ENCODE data around the gene TFDP2.

The TFDP2 gene

DNA sequence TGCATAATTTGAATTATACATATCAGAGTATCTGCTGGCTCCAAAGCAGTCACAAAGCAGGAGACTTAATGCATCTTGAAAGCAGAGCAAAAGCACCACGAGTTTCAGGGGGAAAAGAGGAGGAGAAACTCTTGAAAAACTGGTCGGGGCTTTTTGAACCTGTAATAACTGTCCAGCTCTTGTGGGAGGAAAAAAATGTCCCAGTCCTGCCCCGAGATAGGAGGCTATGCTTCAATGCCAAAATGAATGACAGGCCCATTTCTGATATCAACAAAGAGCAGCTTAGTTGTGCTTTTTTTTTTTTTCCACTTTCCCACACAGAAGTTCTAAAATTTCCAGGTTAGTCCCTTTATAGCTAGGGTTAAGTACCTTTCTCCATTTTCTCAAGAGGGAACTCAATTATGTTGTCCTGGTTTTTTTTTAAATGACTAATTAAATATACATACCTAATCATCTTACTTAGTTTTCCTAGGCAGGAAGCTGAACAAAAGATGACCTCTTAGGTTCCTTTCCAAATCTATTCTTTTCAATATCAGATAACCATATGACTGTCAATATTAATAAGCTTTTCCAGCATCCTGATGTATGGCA is 120.2 kb downstream of the TFDP2 start:
- Histone ChIP-seq H2AFZ (ENCODE audit: low read length) (no peak overlapping the region), H3K9me3 (ENCODE audit: insufficient read depth, low read depth, low read length) (no peaks in the 10 kb centered on the region), H3K4me3 (ENCODE audit: low read length, poor library complexity, severe bottlenecking) (peak overlapping the region; percentile 73), H3K36me3 (ENCODE audit: insufficient read depth, low read length) (no peaks in the 10 kb centered on the region), H3K4me1 (ENCODE audit: insufficient read depth, low read length, poor library complexity, severe bottlenecking) (peaks cover 20% of the 10 kb centered on the region), H3F3A (ENCODE audit: low read depth) (peaks cover 5% of the 10 kb centered on the region; the same call in 1 of the 2 replicates), H3K4me2 (ENCODE audit: low read depth, low read length, poor library complexity, severe bottlenecking) (peak overlapping the region; percentile 72), H4K20me1 (ENCODE audit: insufficient read depth, low read length, poor library complexity, severe bottlenecking) (peaks cover 23% of the 10 kb centered on the region), H3K27me3 (ENCODE audit: insufficient read depth, low read length, poor library complexity, severe bottlenecking) (no peaks in the 10 kb centered on the region), H3K9me2 (replicated peaks; ENCODE audit: low read depth, low read length) (no peaks in the 10 kb centered on the region), H3K9ac (ENCODE audit: low read depth, low read length, poor library complexity, severe bottlenecking) (no peak overlapping the region), H3K79me2 (ENCODE audit: insufficient read depth, low read length) (peaks cover 39% of the 10 kb centered on the region)
- TF ChIP-seq EZH2phosphoT487 (IDR thresholded peaks at IDR 0.05; ENCODE audit: borderline replicate concordance), result no peak

DNA sequence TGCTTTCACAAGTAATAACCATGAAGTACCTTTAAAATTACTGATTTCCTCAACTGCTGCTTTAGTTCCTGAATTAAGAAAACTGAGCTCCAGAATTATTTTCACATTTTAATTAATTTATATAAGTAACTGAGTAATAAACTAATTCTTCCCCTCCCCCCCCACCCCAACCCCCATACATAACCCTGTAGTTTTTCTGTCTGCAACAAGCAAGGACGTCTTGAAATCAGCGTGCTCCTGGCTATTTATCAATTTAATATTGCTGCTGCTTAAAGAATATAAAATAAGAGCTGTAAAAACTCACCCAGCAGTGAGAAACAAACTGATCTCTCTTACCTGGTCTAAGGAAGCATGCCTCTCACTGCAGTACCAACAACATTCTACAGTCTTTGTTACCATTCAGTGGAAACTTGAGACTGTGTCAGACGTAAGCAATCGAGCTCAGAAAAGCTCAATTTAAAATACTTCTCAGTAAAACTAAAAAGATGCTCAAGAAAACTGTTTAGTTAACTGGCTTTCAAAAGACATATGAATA is 121.0 kb downstream of the TFDP2 start:
- H2AFZ ChIP-seq (ENCODE audit: low read length), result no peak overlapping the region
- H3K79me2 ChIP-seq (ENCODE audit: insufficient read depth, low read length), result peaks cover 47% of the 10 kb centered on the region
- peaks cover 28% of the 10 kb centered on the region for H3K4me1 ChIP-seq (ENCODE audit: insufficient read depth, low read length, poor library complexity, severe bottlenecking)
- peaks cover 5% of the 10 kb centered on the region; the same call in 1 of the 2 replicates for H3F3A ChIP-seq (ENCODE audit: low read depth)
- no peaks in the 10 kb centered on the region for H3K27me3 ChIP-seq (ENCODE audit: insufficient read depth, low read length, poor library complexity, severe bottlenecking)
- H3K4me3 ChIP-seq (ENCODE audit: low read length, poor library complexity, severe bottlenecking), result peak overlapping the region; percentile 73
- H4K20me1 ChIP-seq (ENCODE audit: insufficient read depth, low read length, poor library complexity, severe bottlenecking), result peaks cover 30% of the 10 kb centered on the region
- H3K9ac ChIP-seq (ENCODE audit: low read depth, low read length, poor library complexity, severe bottlenecking), result peak overlapping the region; percentile 75
- H3K4me2 ChIP-seq (ENCODE audit: low read depth, low read length, poor library complexity, severe bottlenecking), result peak overlapping the region; percentile 72
- no peaks in the 10 kb centered on the region for H3K9me2 ChIP-seq (replicated peaks; ENCODE audit: low read depth, low read length)
- no peaks in the 10 kb centered on the region for H3K9me3 ChIP-seq (ENCODE audit: insufficient read depth, low read depth, low read length)
- no peak for TF ChIP-seq EZH2phosphoT487 (IDR thresholded peaks at IDR 0.05; ENCODE audit: borderline replicate concordance)
- TF ChIP-seq, protein P1, sequence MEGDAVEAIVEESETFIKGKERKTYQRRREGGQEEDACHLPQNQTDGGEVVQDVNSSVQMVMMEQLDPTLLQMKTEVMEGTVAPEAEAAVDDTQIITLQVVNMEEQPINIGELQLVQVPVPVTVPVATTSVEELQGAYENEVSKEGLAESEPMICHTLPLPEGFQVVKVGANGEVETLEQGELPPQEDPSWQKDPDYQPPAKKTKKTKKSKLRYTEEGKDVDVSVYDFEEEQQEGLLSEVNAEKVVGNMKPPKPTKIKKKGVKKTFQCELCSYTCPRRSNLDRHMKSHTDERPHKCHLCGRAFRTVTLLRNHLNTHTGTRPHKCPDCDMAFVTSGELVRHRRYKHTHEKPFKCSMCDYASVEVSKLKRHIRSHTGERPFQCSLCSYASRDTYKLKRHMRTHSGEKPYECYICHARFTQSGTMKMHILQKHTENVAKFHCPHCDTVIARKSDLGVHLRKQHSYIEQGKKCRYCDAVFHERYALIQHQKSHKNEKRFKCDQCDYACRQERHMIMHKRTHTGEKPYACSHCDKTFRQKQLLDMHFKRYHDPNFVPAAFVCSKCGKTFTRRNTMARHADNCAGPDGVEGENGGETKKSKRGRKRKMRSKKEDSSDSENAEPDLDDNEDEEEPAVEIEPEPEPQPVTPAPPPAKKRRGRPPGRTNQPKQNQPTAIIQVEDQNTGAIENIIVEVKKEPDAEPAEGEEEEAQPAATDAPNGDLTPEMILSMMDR (conservative IDR thresholded peaks at IDR 0.05; ENCODE audit: low read length), result no peak
- H3K36me3 ChIP-seq (ENCODE audit: insufficient read depth, low read length), result no peaks in the 10 kb centered on the region

DNA sequence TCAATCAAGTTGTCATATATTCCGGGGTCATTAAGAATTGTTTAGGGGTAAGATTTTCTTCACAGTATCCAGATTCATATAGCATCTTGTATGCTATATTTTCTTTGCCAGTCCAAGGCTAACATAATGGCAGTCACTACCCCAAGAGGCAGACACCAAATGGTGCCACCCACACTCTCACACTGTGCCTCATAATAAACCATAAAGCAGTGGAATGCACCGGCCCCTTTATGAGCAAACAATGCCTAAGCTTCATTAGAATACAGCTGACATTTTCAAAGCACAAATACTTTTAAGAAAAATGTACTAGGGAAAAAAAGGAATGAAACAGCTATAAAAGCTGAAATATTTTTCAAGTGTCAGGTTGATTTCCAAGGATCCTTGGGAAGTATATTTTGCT is 121.6 kb downstream of the TFDP2 start:
- no peaks in the 10 kb centered on the region for H3K9me3 ChIP-seq (ENCODE audit: insufficient read depth, low read depth, low read length)
- no peaks in the 10 kb centered on the region for H3K9me2 ChIP-seq (replicated peaks; ENCODE audit: low read depth, low read length)
- H3K79me2 ChIP-seq (ENCODE audit: insufficient read depth, low read length), result peaks cover 52% of the 10 kb centered on the region
- peak overlapping the region; percentile 73 for H3K4me3 ChIP-seq (ENCODE audit: low read length, poor library complexity, severe bottlenecking)
- no peak for TF ChIP-seq EZH2phosphoT487 (IDR thresholded peaks at IDR 0.05; ENCODE audit: borderline replicate concordance)
- TF ChIP-seq, protein P1 (conservative IDR thresholded peaks at IDR 0.05; ENCODE audit: low read length), result no peak
- H3K27me3 ChIP-seq (ENCODE audit: insufficient read depth, low read length, poor library complexity, severe bottlenecking), result no peaks in the 10 kb centered on the region
- peak overlapping the region; percentile 75 for H3K9ac ChIP-seq (ENCODE audit: low read depth, low read length, poor library complexity, severe bottlenecking)
- peaks cover 28% of the 10 kb centered on the region for H3K4me1 ChIP-seq (ENCODE audit: insufficient read depth, low read length, poor library complexity, severe bottlenecking)
- no peaks in the 10 kb centered on the region for H3K36me3 ChIP-seq (ENCODE audit: insufficient read depth, low read length)
- H4K20me1 ChIP-seq (ENCODE audit: insufficient read depth, low read length, poor library complexity, severe bottlenecking), result peaks cover 31% of the 10 kb centered on the region
- peaks cover 5% of the 10 kb centered on the region; the same call in 1 of the 2 replicates for H3F3A ChIP-seq (ENCODE audit: low read depth)
- H2AFZ ChIP-seq (ENCODE audit: low read length), result no peak overlapping the region
- H3K4me2 ChIP-seq (ENCODE audit: low read depth, low read length, poor library complexity, severe bottlenecking), result peak overlapping the region; percentile 72

All from Loucy (cell line).